Fibroblast of pulmonary artery (primary cell): ENCODE data around the gene ACTBL2.

Experiments
- DNase-seq: peaks from one replicate; pipeline ENCODE4 v3.0.0-alpha.2; 2010; ENCODE audit warnings: low read depth
- H3K4me3 ChIP-seq: replicated peaks from 2 replicates; pipeline ENCODE4 v1.5.1; 2011; ENCODE audit warnings: low read depth, mild to moderate bottlenecking, control low read depth, low read length, moderate library complexity
- TF ChIP-seq, protein P1 (sequence below): IDR thresholded peaks from 2 replicates; pipeline ENCODE4 v1.5.1; 2011; ENCODE audit warnings: mild to moderate bottlenecking, control low read depth, low read length, inconsistent platforms; ENCODE audit errors: missing control alignments

ACTBL2 gene

DNA sequence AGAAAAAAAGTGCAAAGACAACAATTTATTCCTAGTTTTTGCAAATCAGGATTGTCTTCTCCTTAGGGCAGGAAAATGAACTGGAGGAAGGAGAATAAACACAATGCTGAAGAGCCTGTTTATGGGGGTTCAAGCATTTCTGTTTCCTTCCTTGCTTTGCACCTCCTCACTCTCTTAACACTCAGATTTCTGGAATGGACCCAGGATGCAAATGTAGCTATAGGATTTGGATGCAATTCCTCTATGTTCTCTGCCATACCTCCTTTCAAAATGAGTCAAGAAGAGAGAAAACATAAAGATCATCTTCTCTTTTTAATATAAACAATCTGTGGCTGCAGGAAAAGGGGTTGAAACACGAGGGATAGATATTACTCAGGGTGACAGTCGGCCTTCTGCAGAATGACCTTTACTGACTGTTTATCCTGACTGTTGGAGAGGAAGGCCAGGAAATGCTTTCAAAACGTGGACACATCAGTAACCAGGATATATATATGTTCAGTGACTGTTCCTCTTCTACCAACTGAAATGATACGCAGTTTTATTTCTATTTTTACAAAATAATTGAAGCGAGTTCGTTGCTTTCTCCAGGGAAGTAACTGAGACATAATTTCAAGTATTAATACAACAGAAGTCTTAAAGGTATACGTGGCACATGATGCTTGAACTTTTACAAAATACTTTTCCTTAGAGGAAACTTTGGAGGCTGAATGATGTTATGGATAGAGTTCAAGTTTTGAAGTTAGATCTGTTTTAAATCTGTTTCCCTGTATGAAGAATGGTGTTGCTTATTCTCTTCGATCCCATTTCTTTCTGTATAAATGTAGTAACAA lies 44.4 kb downstream of the ACTBL2 start:
- TF ChIP-seq, protein P1, sequence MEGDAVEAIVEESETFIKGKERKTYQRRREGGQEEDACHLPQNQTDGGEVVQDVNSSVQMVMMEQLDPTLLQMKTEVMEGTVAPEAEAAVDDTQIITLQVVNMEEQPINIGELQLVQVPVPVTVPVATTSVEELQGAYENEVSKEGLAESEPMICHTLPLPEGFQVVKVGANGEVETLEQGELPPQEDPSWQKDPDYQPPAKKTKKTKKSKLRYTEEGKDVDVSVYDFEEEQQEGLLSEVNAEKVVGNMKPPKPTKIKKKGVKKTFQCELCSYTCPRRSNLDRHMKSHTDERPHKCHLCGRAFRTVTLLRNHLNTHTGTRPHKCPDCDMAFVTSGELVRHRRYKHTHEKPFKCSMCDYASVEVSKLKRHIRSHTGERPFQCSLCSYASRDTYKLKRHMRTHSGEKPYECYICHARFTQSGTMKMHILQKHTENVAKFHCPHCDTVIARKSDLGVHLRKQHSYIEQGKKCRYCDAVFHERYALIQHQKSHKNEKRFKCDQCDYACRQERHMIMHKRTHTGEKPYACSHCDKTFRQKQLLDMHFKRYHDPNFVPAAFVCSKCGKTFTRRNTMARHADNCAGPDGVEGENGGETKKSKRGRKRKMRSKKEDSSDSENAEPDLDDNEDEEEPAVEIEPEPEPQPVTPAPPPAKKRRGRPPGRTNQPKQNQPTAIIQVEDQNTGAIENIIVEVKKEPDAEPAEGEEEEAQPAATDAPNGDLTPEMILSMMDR = no peak
- H3K4me3 ChIP-seq = no peak overlapping the region
- no peak for DNase-seq

DNA sequence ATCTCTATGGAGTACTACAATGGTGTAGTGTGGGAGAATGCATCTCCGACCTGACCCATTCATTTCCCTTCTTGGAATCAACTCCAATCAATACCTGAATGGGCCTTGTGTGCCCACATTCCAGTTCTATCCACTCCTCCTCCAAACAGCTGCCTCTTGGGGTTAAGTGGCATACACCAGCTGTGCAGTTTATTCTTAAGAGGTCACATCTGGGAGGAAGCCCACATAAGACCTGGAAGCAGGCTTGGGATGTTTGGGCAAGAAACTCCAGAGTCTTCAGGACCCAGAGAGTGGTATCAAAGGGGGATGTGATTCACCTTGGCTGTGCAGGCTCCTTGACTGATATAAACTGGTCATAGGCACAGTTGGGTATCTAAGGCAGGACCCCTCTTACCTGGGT lies 46.0 kb downstream of the ACTBL2 start:
- peak; percentile 59 for DNase-seq
- H3K4me3 ChIP-seq = no peak overlapping the region
- TF ChIP-seq, protein P1 = no peak

DNA sequence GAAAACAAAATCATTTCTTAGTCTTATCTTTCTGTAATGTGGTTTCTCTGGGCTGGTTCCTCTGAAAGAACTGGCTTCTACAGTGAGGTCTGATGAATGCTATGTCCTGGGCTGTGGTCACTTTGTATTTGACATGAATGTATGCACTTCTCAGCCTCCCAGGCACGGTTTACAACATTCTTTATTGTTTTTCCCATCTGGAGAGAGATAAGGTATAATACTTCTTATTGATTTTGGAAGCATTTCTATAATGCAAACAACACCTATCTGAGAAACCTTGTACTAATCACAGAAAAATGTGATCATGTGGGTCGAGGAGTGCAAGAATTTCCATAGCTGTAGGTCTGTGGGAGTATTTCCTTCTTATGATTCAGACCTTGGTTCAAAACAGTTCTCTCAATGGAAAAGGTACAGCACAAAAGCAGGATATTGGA lies 46.9 kb downstream of the ACTBL2 start:
- DNase-seq = peak; percentile 99
- no peak overlapping the region for H3K4me3 ChIP-seq
- TF ChIP-seq, protein P1 = no peak

DNA sequence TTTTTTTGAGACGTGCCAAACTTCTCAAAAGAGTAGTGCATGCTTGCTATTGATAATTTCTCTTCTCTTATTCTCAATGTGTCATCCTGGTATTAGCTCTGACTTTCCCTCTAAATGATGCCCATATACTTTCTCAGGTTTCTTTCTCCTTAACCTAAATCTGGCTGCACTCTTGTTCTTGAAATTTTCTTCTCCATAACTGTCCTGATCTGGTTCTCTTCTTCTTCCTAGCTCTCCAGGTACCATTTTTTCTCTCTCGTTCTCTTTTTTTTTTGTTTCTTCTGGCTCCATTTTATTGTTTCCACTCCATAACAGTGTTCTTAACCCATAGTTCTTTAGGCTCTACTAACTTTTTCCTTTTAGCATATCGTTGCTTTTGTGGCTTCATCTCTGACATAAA lies 47.9 kb downstream of the ACTBL2 start:
- TF ChIP-seq, protein P1 = no peak
- no peak overlapping the region for H3K4me3 ChIP-seq
- DNase-seq = no peak

DNA sequence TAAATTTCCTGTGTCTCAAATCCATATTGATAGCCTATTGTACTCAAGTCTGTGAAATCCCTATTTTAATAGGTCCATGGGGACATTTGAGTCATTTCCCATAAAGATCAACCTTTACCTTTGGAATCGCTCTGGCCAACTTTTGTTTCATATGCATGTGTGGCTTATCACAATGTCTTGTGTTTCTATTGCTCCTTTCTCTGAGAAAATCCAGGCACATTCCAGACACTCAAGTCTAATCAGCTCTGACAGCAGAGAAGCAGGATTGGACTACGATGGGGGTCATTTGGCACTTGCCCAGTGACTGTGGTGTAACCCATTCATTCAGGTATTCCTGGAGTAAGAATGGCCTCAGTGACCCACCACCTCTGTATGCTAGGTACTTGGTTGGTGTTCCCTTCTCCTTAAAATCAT lies 48.4 kb downstream of the ACTBL2 start:
- TF ChIP-seq, protein P1 = no peak
- peak; percentile 91 for DNase-seq
- no peak overlapping the region for H3K4me3 ChIP-seq

DNA sequence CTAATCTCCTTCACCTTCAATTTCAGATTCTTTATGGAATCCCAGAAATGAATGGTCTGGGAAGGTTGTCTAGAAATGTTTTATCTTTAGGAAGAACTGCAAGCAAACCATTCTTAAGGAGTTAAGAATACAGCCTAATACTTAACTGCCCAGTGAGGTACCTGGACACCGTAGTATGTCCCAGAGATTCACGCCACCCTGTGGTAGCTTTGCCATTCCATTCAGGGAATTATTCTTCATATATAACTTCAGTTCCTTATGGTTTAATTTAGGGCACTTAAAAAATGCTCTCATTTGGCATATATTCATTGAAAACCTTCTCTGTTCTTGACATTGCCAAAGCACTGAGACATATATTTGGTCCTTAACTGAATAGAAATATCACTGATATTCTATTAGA lies 49.7 kb downstream of the ACTBL2 start:
- TF ChIP-seq, protein P1 = peak; percentile 36
- no peak overlapping the region for H3K4me3 ChIP-seq
- DNase-seq = peak; percentile 67

DNA sequence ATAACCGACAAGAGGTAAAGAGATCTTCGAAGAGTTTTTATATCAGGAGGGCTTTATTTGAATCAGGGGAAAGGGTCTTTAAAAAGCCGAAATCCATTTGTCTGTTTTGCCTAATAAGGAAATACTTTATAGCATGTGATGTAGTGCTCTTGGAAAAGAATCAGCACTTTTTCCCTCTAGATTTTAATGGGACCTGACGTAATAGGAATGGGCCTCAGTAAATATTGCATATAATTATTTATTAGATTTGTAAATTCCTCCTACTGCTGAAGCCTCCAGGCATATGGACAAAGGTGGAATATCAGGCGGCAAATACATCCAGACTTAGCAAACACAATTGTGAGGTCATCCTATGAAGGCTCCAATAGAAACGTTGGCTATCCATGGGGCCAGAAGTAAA lies 50.9 kb downstream of the ACTBL2 start:
- no peak for DNase-seq
- no peak overlapping the region for H3K4me3 ChIP-seq
- TF ChIP-seq, protein P1 = no peak
